Measurements from ENCODE around the gene BMAL1. TPM values are rescaled to one million over a fixed set of nuclear protein-coding genes. Genes with fewer than 3 reads are reported as not detected.

BMAL1 gene
- total RNA-seq, 1 donor from 2014 or later, result 8.5 TPM

GRCh38 chr11:13297308-13297916 lies 19.8 kb downstream of the BMAL1 start:
- no peak overlapping the region for H3K4me3 ChIP-seq (ENCODE audit: low read depth, low read length)
- no peak for DNase-seq (ENCODE audit: low read depth)
- TF ChIP-seq CTCF (conservative IDR thresholded peaks at IDR 0.05; ENCODE audit: low read depth, low read length), result no peak

GRCh38 chr11:13297917-13298356 lies 20.3 kb downstream of the BMAL1 start:
- TF ChIP-seq CTCF (conservative IDR thresholded peaks at IDR 0.05; ENCODE audit: low read depth, low read length), result no peak
- no peak overlapping the region for H3K4me3 ChIP-seq (ENCODE audit: low read depth, low read length)

GRCh38 chr11:13298765-13299164 lies 21.2 kb downstream of the BMAL1 start:
- H3K4me3 ChIP-seq (ENCODE audit: low read depth, low read length), result no peak overlapping the region
- TF ChIP-seq CTCF (conservative IDR thresholded peaks at IDR 0.05; ENCODE audit: low read depth, low read length), result no peak
- DNase-seq (ENCODE audit: low read depth), result no peak

More at GRCh38 chr11:13297917-13298356, 20.3 kb downstream of the BMAL1 start:
- no peak for DNase-seq (ENCODE audit: low read depth)

- no peak for DNase-seq (ENCODE audit: low read depth)
- no peak overlapping the region for H3K4me3 ChIP-seq (ENCODE audit: low read depth, low read length)
- TF ChIP-seq CTCF (conservative IDR thresholded peaks at IDR 0.05; ENCODE audit: low read depth, low read length), result no peak
Measured at GRCh38 chr11:13301522-13301921, 23.9 kb downstream of the BMAL1 start.

- TF ChIP-seq CTCF (conservative IDR thresholded peaks at IDR 0.05; ENCODE audit: low read depth, low read length), result no peak
- H3K4me3 ChIP-seq (ENCODE audit: low read depth, low read length), result no peak overlapping the region
- DNase-seq (ENCODE audit: low read depth), result no peak
Measured at GRCh38 chr11:13302420-13302958, 24.9 kb downstream of the BMAL1 start.

GRCh38 chr11:13303668-13304649 lies 26.4 kb downstream of the BMAL1 start:
- H3K4me3 ChIP-seq (ENCODE audit: low read depth, low read length), result no peak overlapping the region
- DNase-seq (ENCODE audit: low read depth), result no peak
- TF ChIP-seq CTCF (conservative IDR thresholded peaks at IDR 0.05; ENCODE audit: low read depth, low read length), result no peak

Data from epithelial cell of proximal tubule (primary cell).